CD4-positive, alpha-beta T cell treated with Interleukin-15 for 4 hours (primary cell): ENCODE results near the gene ITGB6.
A peak's percentile ranks its signal among the peaks of the same experiment; 100 is the strongest.

Experiments used
- DNase-seq: peaks from one replicate; pipeline ENCODE4 v3.0.0-alpha.2; 2020; ENCODE audit warnings: low spot score

The ITGB6 gene

GRCh38 chr2:160199683-160200389 lies at the start of gene ITGB6:
ITGB6 (minus strand) TSS chr2:160200272; CDS start chr2:160200063, 209 bp downstream.
- no peak for DNase-seq

GRCh38 chr2:160247296-160248035 lies 47.4 kb upstream of the ITGB6 start:
- DNase-seq, result no peak

- DNase-seq, result no peak
These were observed 46.3 kb upstream of the ITGB6 start for GRCh38 chr2:160246356-160246755.

GRCh38 chr2:160245614-160246155 lies 45.6 kb upstream of the ITGB6 start:
- DNase-seq, result no peak

GRCh38 chr2:160242893-160243564 lies 43.0 kb upstream of the ITGB6 start:
- no peak for DNase-seq

- no peak for DNase-seq
These were observed 41.4 kb upstream of the ITGB6 start for GRCh38 chr2:160241251-160242137.

- DNase-seq, result no peak
These were observed 39.4 kb upstream of the ITGB6 start for GRCh38 chr2:160239436-160239835.

GRCh38 chr2:160238392-160238791 lies 38.3 kb upstream of the ITGB6 start:
- DNase-seq, result no peak

GRCh38 chr2:160232905-160233475 lies 32.9 kb upstream of the ITGB6 start:
- DNase-seq, result no peak

GRCh38 chr2:160229591-160229990 lies 29.5 kb upstream of the ITGB6 start:
- no peak for DNase-seq

GRCh38 chr2:160228141-160228917 lies 28.3 kb upstream of the ITGB6 start:
- no peak for DNase-seq

- no peak for DNase-seq
These were observed 27.3 kb upstream of the ITGB6 start for GRCh38 chr2:160227293-160227915.

GRCh38 chr2:160226367-160226766 lies 26.3 kb upstream of the ITGB6 start:
- DNase-seq, result no peak

GRCh38 chr2:160225722-160226121 lies 25.6 kb upstream of the ITGB6 start:
- no peak for DNase-seq

GRCh38 chr2:160224507-160224906 lies 24.4 kb upstream of the ITGB6 start:
- no peak for DNase-seq

- DNase-seq, result peak; percentile 46
These were observed 24.0 kb upstream of the ITGB6 start for GRCh38 chr2:160224060-160224459.

GRCh38 chr2:160223560-160223959 lies 23.5 kb upstream of the ITGB6 start:
- no peak for DNase-seq

GRCh38 chr2:160222546-160223283 lies 22.6 kb upstream of the ITGB6 start:
- no peak for DNase-seq
